ENCODE results near the gene HMX1. TPM values are rescaled to one million over a fixed set of nuclear protein-coding genes. Genes with fewer than 3 reads are reported as not detected.

Gene HMX1
- total RNA-seq, 5 donors from 2014 or later (not counting 1 experiment from before 2014, with no cell fraction given), result not detected

- no peak for ATAC-seq (replicated peaks in 1 of 4)
- ChIA-PET CTCF (no interaction called here), POLR2A (no interaction called here)
- H3K4me3 Mint-ChIP-seq, result no peak overlapping the region
- Histone ChIP-seq H3K27me3 (replicated peaks in 1 of 2; ENCODE audit: control insufficient read depth in 2 of 2, extremely low read depth in 1 of 2, insufficient read depth in 2 of 2, low read length in 1 of 2) (peaks cover 13 to 77% of the 10 kb centered on the region in 2 experiments), H3K4me1 (ENCODE audit: control insufficient read depth in 1 of 2, extremely low read depth in 1 of 2, insufficient read depth in 2 of 2, low read length in 2 of 2) (no peaks in the 10 kb centered on the region), H3K4me3 (ENCODE audit: control insufficient read depth in 1 of 2, extremely low read depth in 1 of 2, low read length in 1 of 2) (no peak overlapping the region), H3K27ac (ENCODE audit: low read length) (no peak overlapping the region), H3K36me3 (ENCODE audit: control insufficient read depth in 2 of 2, extremely low read depth in 1 of 2, insufficient read depth in 1 of 2, low read length in 1 of 2) (no peaks in the 10 kb centered on the region), H3K9me3 (no peaks in the 10 kb centered on the region)
- peaks cover 40 to 76% of the 10 kb centered on the region in 2 donors for H3K27me3 Mint-ChIP-seq
- WGBS (ENCODE audit: insufficient coverage), result 11% methylated on average over 8 of the region's 11 CpGs
- H3K27ac Mint-ChIP-seq, result no peak overlapping the region
- H3K36me3 Mint-ChIP-seq, result no peaks in the 10 kb centered on the region
- H3K9me3 Mint-ChIP-seq, result peaks cover 0 to 4% (median 0%) of the 10 kb centered on the region in 3 donors
- H3K4me1 Mint-ChIP-seq, result peaks cover 0 to 11% (median under 1%) of the 10 kb centered on the region in 3 donors
- no peak for DNase-seq
These were observed 5.5 kb upstream of the HMX1 start for GRCh38 chr4:8876982-8877779.

DNA sequence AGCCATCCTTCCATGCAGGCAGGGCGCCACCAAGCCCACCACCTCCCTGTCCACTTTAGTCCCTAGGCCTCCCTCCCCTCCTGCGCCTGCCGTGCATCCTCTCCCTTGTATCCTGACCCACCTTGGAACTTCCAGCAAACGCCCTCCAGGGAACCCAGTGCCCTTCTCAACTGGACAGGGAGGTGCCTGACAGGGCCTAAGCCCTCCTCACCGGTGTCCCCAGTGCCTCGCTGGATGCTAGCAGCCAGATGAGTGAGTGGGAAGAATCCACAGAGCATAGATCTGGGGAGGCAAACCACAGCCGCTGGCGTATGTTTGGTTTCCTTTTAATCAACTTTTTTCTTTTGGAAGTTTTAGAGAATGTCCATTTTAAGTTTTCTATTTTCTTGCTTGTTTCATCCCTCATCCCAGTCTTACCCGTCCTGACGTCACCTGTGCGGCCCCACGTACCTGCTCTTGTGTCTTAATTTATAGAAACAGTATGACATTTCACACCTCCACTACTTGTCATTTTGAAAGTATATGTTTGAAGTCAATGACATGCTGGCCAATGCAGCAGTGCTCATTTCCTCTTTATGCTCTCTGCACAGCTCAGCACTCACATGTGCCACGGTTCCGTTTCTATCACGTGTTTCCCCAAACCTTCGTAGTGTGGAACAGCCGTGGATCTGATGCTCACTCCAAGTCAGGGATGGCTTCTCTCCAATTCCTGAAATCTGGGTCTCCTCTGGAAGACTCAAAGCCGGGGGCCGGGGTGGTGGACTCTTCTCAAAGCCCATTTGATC lies 3.4 kb upstream of the HMX1 start:
- 15% methylated on average over 12 of the region's 19 CpGs for WGBS (ENCODE audit: insufficient coverage)
- ChIA-PET POLR2A (no interaction called here), CTCF (no interaction called here)
- H3K4me1 ChIP-seq (ENCODE audit: control insufficient read depth in 1 of 2, extremely low read depth in 1 of 2, insufficient read depth in 2 of 2, low read length in 2 of 2), result no peaks in the 10 kb centered on the region
- no peak overlapping the region for H3K4me3 ChIP-seq (ENCODE audit: control insufficient read depth in 1 of 2, extremely low read depth in 1 of 2, low read length in 1 of 2)
- Mint-ChIP-seq H3K9me3 (peaks cover 0 to 4% (median 0%) of the 10 kb centered on the region in 3 donors), H3K27ac (no peak overlapping the region), H3K27me3 (peaks cover 44 to 76% of the 10 kb centered on the region in 2 donors), H3K36me3 (no peaks in the 10 kb centered on the region), H3K4me3 (no peak overlapping the region), H3K4me1 (peaks cover 2 to 11% (median 4%) of the 10 kb centered on the region in 3 donors)
- no peak overlapping the region for H3K27ac ChIP-seq (ENCODE audit: low read length)
- no peak for DNase-seq
- no peaks in the 10 kb centered on the region for H3K9me3 ChIP-seq
- H3K27me3 ChIP-seq (replicated peaks in 1 of 2; ENCODE audit: control insufficient read depth in 2 of 2, extremely low read depth in 1 of 2, insufficient read depth in 2 of 2, low read length in 1 of 2), result peaks cover 13 to 79% of the 10 kb centered on the region in 2 experiments
- no peaks in the 10 kb centered on the region for H3K36me3 ChIP-seq (ENCODE audit: control insufficient read depth in 2 of 2, extremely low read depth in 1 of 2, insufficient read depth in 1 of 2, low read length in 1 of 2)
- ATAC-seq (replicated peaks in 1 of 4), result no peak

- CTCF ChIA-PET, result no interaction called here
- H3K27me3 Mint-ChIP-seq, result peaks cover 48 to 77% of the 10 kb centered on the region in 2 donors
- no peaks in the 10 kb centered on the region for H3K36me3 Mint-ChIP-seq
- H3K9me3 ChIP-seq, result no peaks in the 10 kb centered on the region
- no peaks in the 10 kb centered on the region for H3K36me3 ChIP-seq (ENCODE audit: control insufficient read depth in 2 of 2, extremely low read depth in 1 of 2, insufficient read depth in 1 of 2, low read length in 1 of 2)
- H3K4me3 ChIP-seq (ENCODE audit: control insufficient read depth in 1 of 2, extremely low read depth in 1 of 2, low read length in 1 of 2), result no peak overlapping the region
- H3K27ac ChIP-seq (ENCODE audit: low read length), result no peak overlapping the region
- H3K4me1 Mint-ChIP-seq, result peaks cover 2 to 11% (median 4%) of the 10 kb centered on the region in 3 donors
- ATAC-seq (replicated peaks in 1 of 4), result no peak
- H3K9me3 Mint-ChIP-seq, result peaks cover 0 to 4% (median 0%) of the 10 kb centered on the region in 3 donors
- POLR2A ChIA-PET, result no interaction called here
- no peaks in the 10 kb centered on the region for H3K4me1 ChIP-seq (ENCODE audit: control insufficient read depth in 1 of 2, extremely low read depth in 1 of 2, insufficient read depth in 2 of 2, low read length in 2 of 2)
- H3K4me3 Mint-ChIP-seq, result no peak overlapping the region
- H3K27ac Mint-ChIP-seq, result no peak overlapping the region
- WGBS (ENCODE audit: insufficient coverage), result 19% methylated on average over 67 of the region's 71 CpGs
- peaks cover 13 to 84% of the 10 kb centered on the region in 2 experiments for H3K27me3 ChIP-seq (replicated peaks in 1 of 2; ENCODE audit: control insufficient read depth in 2 of 2, extremely low read depth in 1 of 2, insufficient read depth in 2 of 2, low read length in 1 of 2)
- DNase-seq, result no peak
These were observed 2.6 kb upstream of the HMX1 start for GRCh38 chr4:8874003-8874895.

DNA sequence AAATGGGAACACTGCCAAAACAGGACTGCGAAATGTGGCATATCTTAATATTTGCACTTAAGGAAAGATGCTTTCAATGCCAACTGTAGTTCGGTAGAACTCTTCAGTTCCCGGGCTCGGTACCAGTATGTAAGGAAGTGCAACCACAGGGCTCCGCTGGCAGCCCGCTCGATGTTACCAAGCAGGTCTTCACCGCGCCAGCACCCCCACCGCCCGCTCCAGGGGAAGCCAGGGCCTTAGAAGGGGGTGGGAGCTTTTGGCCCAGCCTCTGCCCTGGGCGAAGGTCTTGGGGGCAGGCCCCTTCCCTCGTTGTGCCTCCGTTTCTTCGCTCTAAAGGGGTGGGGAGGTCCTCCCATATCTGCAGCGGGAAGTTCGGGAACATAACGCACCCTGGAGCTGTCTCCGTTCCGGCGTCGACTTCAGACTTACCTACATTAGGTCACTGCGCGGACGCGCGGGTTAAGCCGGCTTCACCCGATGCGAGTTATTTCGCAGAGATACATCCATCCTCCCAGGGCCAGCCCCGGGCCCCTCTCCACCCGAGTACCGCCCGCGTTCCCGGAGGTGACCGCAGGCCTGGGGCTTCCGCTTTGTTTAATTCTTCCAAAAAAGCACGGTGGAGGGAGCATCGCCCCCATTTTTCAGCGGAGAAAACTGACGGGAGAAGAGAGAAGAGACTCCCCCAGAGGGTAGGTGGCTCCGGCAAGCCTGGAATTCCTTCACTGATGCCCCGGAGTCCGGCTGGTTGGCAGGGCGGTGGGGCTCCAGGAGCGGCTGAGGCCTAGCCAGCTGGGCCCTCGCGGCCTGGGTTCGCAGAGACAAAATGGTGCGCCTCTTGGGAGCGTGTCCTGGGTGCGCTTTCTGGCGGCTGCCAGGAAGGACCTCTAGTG lies 1.0 kb upstream of the HMX1 start:
- no peaks in the 10 kb centered on the region for H3K36me3 Mint-ChIP-seq
- no peaks in the 10 kb centered on the region for H3K9me3 ChIP-seq
- H3K36me3 ChIP-seq (ENCODE audit: control insufficient read depth in 2 of 2, extremely low read depth in 1 of 2, insufficient read depth in 1 of 2, low read length in 1 of 2), result no peaks in the 10 kb centered on the region
- peaks cover 17 to 83% of the 10 kb centered on the region in 2 experiments for H3K27me3 ChIP-seq (replicated peaks in 1 of 2; ENCODE audit: control insufficient read depth in 2 of 2, extremely low read depth in 1 of 2, insufficient read depth in 2 of 2, low read length in 1 of 2)
- ATAC-seq (replicated peaks in 1 of 4), result no peak
- peaks cover 2 to 7% (median 5%) of the 10 kb centered on the region in 3 donors for H3K4me1 Mint-ChIP-seq
- WGBS (ENCODE audit: insufficient coverage), result 12% methylated on average over 43 of the region's 55 CpGs
- no peak overlapping the region for H3K4me3 ChIP-seq (ENCODE audit: control insufficient read depth in 1 of 2, extremely low read depth in 1 of 2, low read length in 1 of 2)
- peak overlapping the region in 1 of 3 donors; percentile 23 for H3K4me3 Mint-ChIP-seq
- peaks cover 48 to 78% of the 10 kb centered on the region in 2 donors for H3K27me3 Mint-ChIP-seq
- H3K27ac Mint-ChIP-seq, result no peak overlapping the region
- H3K27ac ChIP-seq (ENCODE audit: low read length), result no peak overlapping the region
- peaks cover 0 to 4% (median 0%) of the 10 kb centered on the region in 3 donors for H3K9me3 Mint-ChIP-seq
- DNase-seq, result no peak
- CTCF ChIA-PET, result no interaction called here
- POLR2A ChIA-PET, result no interaction called here
- no peaks in the 10 kb centered on the region for H3K4me1 ChIP-seq (ENCODE audit: control insufficient read depth in 1 of 2, extremely low read depth in 1 of 2, insufficient read depth in 2 of 2, low read length in 2 of 2)

GRCh38 chr4:8870647-8871416 lies 807 bp downstream of the HMX1 start:
- Histone ChIP-seq H3K4me3 (ENCODE audit: control insufficient read depth in 1 of 2, extremely low read depth in 1 of 2, low read length in 1 of 2) (no peak overlapping the region), H3K36me3 (ENCODE audit: control insufficient read depth in 2 of 2, extremely low read depth in 1 of 2, insufficient read depth in 1 of 2, low read length in 1 of 2) (no peaks in the 10 kb centered on the region), H3K27me3 (replicated peaks in 1 of 2; ENCODE audit: control insufficient read depth in 2 of 2, extremely low read depth in 1 of 2, insufficient read depth in 2 of 2, low read length in 1 of 2) (peaks cover 12 to 81% of the 10 kb centered on the region in 2 experiments), H3K4me1 (ENCODE audit: control insufficient read depth in 1 of 2, extremely low read depth in 1 of 2, insufficient read depth in 2 of 2, low read length in 2 of 2) (no peaks in the 10 kb centered on the region), H3K27ac (ENCODE audit: low read length) (no peak overlapping the region), H3K9me3 (no peaks in the 10 kb centered on the region)
- Mint-ChIP-seq H3K27ac (no peak overlapping the region), H3K27me3 (peaks cover 44 to 76% of the 10 kb centered on the region in 2 donors), H3K9me3 (peaks cover 0 to 4% (median 0%) of the 10 kb centered on the region in 3 donors), H3K4me1 (peaks cover 4 to 7% (median 5%) of the 10 kb centered on the region in 3 donors), H3K4me3 (peak overlapping the region in 1 of 3 donors; percentile 29), H3K36me3 (no peaks in the 10 kb centered on the region)
- ChIA-PET CTCF (no interaction called here), POLR2A (no interaction called here)
- ATAC-seq (replicated peaks in 1 of 4), result no peak
- no peak for DNase-seq
- 5% methylated on average over 51 of the region's 52 CpGs for WGBS (ENCODE audit: insufficient coverage)
